ENCODE measurements around the gene UBTD2.

The UBTD2 gene

DNA sequence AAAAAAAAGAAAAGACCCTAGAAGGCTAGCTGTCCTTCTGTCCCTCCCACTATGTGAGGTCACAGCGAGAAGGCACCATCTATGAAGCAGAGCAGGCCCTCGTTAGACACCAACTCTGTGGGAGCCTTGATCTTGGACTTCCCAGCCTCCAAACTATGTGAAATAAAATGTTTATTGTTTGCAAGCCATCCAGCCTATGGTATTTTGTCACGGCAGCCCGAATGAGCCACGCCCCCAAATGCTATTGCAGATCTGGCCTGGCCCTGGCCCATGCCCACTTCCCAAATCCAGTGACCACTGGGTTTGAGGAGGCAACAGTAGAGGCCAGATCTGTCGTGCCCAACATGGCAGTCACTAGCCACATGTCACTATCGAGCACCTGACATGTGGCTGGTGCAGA lies 106.4 kb downstream of the UBTD2 start:
- ATAC-seq: no peak
- TF ChIP-seq ARNTL (CRISPR knock-in tag; IDR thresholded peaks at IDR 0.05; ENCODE audit: borderline replicate concordance, low read depth) (no peak), ISL1 (CRISPR knock-in tag; IDR thresholded peaks at IDR 0.05) (no peak), CSDC2 (CRISPR knock-in tag; IDR thresholded peaks at IDR 0.05) (no peak), BACH2 (CRISPR knock-in tag; IDR thresholded peaks at IDR 0.05; ENCODE audit: borderline replicate concordance) (no peak)
- TF ChIP-seq, protein P1, sequence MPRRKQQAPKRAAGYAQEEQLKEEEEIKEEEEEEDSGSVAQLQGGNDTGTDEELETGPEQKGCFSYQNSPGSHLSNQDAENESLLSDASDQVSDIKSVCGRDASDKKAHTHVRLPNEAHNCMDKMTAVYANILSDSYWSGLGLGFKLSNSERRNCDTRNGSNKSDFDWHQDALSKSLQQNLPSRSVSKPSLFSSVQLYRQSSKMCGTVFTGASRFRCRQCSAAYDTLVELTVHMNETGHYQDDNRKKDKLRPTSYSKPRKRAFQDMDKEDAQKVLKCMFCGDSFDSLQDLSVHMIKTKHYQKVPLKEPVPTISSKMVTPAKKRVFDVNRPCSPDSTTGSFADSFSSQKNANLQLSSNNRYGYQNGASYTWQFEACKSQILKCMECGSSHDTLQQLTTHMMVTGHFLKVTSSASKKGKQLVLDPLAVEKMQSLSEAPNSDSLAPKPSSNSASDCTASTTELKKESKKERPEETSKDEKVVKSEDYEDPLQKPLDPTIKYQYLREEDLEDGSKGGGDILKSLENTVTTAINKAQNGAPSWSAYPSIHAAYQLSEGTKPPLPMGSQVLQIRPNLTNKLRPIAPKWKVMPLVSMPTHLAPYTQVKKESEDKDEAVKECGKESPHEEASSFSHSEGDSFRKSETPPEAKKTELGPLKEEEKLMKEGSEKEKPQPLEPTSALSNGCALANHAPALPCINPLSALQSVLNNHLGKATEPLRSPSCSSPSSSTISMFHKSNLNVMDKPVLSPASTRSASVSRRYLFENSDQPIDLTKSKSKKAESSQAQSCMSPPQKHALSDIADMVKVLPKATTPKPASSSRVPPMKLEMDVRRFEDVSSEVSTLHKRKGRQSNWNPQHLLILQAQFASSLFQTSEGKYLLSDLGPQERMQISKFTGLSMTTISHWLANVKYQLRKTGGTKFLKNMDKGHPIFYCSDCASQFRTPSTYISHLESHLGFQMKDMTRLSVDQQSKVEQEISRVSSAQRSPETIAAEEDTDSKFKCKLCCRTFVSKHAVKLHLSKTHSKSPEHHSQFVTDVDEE (CRISPR knock-in tag; IDR thresholded peaks at IDR 0.05): no peak
- TF ChIP-seq, protein P2, sequence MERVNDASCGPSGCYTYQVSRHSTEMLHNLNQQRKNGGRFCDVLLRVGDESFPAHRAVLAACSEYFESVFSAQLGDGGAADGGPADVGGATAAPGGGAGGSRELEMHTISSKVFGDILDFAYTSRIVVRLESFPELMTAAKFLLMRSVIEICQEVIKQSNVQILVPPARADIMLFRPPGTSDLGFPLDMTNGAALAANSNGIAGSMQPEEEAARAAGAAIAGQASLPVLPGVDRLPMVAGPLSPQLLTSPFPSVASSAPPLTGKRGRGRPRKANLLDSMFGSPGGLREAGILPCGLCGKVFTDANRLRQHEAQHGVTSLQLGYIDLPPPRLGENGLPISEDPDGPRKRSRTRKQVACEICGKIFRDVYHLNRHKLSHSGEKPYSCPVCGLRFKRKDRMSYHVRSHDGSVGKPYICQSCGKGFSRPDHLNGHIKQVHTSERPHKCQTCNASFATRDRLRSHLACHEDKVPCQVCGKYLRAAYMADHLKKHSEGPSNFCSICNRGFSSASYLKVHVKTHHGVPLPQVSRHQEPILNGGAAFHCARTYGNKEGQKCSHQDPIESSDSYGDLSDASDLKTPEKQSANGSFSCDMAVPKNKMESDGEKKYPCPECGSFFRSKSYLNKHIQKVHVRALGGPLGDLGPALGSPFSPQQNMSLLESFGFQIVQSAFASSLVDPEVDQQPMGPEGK (CRISPR knock-in tag; IDR thresholded peaks at IDR 0.05; ENCODE audit: borderline replicate concordance): no peak

DNA sequence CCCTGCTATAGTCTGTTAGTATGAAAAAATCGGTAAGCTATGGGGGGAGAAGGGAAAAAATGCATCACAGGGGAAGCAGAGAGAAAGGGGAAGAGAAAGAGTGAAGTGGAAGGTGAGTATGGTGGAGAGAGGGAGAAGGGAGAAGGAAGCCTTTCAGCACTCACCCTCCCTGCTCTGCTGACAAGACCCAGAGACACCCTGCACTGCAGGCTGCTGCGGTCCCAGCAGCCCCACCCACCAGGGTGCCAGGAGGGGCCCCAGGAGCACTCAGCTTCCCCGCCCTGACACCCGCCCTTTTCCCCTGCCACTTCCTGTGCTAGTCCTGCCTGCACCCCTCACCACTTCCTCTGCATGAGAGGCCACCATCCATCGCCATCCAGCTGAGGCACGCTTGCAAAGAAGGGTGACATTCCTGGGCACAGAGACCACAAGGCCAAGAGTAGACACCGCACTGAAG lies 108.3 kb downstream of the UBTD2 start:
- TF ChIP-seq, protein P1 (CRISPR knock-in tag; IDR thresholded peaks at IDR 0.05): no peak
- TF ChIP-seq ZNF8 (CRISPR knock-in tag; IDR thresholded peaks at IDR 0.05) (no peak), SNAI2 (CRISPR knock-in tag; IDR thresholded peaks at IDR 0.05) (no peak), TOX (CRISPR knock-in tag; IDR thresholded peaks at IDR 0.05; ENCODE audit: borderline replicate concordance) (no peak), RARB (CRISPR knock-in tag; IDR thresholded peaks at IDR 0.05) (no peak), GLIS3 (CRISPR knock-in tag; IDR thresholded peaks at IDR 0.05) (no peak), ISL1 (CRISPR knock-in tag; IDR thresholded peaks at IDR 0.05) (no peak), CSDC2 (CRISPR knock-in tag; IDR thresholded peaks at IDR 0.05) (no peak), ESRRG (CRISPR knock-in tag; IDR thresholded peaks at IDR 0.05) (no peak), ZFP3 (CRISPR knock-in tag; IDR thresholded peaks at IDR 0.05) (no peak), ZC3H10 (CRISPR knock-in tag; IDR thresholded peaks at IDR 0.05) (no peak), PPARA (CRISPR knock-in tag; IDR thresholded peaks at IDR 0.05; ENCODE audit: borderline replicate concordance) (no peak), ZFP30 (CRISPR knock-in tag; IDR thresholded peaks at IDR 0.05) (no peak), TCF4 (CRISPR knock-in tag; IDR thresholded peaks at IDR 0.05; ENCODE audit: borderline replicate concordance) (no peak), ARNTL (CRISPR knock-in tag; IDR thresholded peaks at IDR 0.05; ENCODE audit: borderline replicate concordance, low read depth) (no peak)
- TF ChIP-seq, protein P2 (CRISPR knock-in tag; IDR thresholded peaks at IDR 0.05; ENCODE audit: borderline replicate concordance): no peak
- TF ChIP-seq, protein P3, sequence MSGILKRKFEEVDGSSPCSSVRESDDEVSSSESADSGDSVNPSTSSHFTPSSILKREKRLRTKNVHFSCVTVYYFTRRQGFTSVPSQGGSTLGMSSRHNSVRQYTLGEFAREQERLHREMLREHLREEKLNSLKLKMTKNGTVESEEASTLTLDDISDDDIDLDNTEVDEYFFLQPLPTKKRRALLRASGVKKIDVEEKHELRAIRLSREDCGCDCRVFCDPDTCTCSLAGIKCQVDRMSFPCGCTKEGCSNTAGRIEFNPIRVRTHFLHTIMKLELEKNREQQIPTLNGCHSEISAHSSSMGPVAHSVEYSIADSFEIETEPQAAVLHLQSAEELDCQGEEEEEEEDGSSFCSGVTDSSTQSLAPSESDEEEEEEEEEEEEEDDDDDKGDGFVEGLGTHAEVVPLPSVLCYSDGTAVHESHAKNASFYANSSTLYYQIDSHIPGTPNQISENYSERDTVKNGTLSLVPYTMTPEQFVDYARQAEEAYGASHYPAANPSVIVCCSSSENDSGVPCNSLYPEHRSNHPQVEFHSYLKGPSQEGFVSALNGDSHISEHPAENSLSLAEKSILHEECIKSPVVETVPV (CRISPR knock-in tag; IDR thresholded peaks at IDR 0.05): no peak
- TF ChIP-seq, protein P4, sequence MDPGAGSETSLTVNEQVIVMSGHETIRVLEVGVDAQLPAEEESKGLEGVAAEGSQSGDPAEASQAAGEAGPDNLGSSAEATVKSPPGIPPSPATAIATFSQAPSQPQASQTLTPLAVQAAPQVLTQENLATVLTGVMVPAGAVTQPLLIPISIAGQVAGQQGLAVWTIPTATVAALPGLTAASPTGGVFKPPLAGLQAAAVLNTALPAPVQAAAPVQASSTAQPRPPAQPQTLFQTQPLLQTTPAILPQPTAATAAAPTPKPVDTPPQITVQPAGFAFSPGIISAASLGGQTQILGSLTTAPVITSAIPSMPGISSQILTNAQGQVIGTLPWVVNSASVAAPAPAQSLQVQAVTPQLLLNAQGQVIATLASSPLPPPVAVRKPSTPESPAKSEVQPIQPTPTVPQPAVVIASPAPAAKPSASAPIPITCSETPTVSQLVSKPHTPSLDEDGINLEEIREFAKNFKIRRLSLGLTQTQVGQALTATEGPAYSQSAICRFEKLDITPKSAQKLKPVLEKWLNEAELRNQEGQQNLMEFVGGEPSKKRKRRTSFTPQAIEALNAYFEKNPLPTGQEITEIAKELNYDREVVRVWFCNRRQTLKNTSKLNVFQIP (CRISPR knock-in tag; IDR thresholded peaks at IDR 0.05; ENCODE audit: borderline replicate concordance, low read depth): no peak
- no peak for ATAC-seq
